ELR (cell line): ENCODE measurements around the gene ALPG.
"Not testable (repeated sequence)": the region's sequence is repeated elsewhere in the genome, so short reads cannot be mapped to it uniquely, and the experiment has no call there.

ENCODE experiments used
- DNase-seq: peaks from one replicate; pipeline ENCODE4 v3.0.0-alpha.2; 2015; ENCODE audit warnings: low read depth

ALPG gene

DNA sequence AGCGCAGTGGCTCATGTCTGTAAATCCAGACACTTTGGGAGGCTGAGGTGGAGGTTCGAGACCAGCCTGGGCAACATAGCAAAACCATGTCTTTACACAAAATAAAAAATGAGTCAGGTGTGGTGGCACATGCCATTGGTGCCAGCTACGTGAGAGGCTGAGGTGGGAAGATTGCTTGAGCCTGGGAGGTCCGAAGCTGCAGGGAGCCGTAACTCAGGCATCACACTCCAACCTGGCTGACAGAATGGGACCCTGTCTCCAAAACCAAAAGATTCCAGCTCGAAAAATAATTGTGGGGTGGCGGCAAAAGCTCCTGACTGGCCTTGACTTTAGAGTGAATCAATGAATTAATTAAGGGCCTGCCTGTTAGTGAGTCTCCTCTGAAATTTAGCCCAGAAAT lies 29.3 kb upstream of the ALPG start:
- DNase-seq, result no peak

DNA sequence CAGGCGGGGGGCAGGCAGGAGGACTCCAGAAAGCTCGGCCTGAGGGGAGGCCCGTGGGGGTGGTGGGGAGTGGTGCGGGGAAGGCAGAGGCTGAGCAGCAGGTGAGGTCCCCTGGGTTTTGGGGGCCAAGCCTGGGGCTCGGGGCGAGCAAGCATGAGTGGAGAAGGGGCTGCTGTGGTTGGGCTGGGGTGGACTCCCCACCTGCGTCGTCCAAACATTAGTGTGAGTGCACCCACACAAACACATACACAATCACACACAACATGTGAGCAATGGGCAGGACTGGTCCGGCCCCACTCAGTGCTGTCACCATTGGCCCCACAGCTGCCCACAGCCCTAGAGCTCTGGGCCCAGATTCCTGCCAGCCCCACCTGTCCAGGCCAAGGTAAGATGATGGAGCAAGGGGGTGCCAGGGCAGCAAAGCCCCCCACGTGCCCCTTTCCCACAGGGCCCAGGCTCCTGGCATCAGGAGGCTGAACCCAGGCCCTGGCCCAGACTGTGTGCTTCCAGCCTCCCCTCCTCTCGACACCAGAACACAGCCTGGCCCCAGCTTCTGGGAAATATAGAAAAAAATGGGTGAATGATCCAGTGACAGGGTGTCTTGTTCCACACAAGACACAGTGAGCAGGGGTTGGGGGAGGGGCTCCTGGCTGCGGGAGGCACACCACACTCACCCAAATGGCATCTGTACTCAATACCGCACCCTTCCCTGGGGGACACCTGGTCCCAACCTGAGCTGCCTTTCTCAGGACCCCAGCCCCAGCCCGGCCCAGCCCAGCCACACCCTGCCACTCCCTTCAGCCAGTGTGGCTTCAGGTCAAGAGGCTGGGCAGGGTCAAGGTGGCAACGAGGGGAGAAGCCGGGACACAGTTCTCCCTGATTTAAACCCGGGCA lies 28.6 kb upstream of the ALPG start:
- DNase-seq, result no peak

GRCh38 chr2:232378735-232379151 lies 27.9 kb upstream of the ALPG start, which contains the start of gene ALPP:
ALPP (plus strand) TSS chr2:232378751; CDS start chr2:232378803, 52 bp downstream.
- DNase-seq, result not testable (repeated sequence)

- not testable (repeated sequence) for DNase-seq
Observed at GRCh38 chr2:232379610-232380590, 26.7 kb upstream of the ALPG start.

GRCh38 chr2:232381204-232382031 lies 25.2 kb upstream of the ALPG start:
- DNase-seq, result not testable (repeated sequence)

DNA sequence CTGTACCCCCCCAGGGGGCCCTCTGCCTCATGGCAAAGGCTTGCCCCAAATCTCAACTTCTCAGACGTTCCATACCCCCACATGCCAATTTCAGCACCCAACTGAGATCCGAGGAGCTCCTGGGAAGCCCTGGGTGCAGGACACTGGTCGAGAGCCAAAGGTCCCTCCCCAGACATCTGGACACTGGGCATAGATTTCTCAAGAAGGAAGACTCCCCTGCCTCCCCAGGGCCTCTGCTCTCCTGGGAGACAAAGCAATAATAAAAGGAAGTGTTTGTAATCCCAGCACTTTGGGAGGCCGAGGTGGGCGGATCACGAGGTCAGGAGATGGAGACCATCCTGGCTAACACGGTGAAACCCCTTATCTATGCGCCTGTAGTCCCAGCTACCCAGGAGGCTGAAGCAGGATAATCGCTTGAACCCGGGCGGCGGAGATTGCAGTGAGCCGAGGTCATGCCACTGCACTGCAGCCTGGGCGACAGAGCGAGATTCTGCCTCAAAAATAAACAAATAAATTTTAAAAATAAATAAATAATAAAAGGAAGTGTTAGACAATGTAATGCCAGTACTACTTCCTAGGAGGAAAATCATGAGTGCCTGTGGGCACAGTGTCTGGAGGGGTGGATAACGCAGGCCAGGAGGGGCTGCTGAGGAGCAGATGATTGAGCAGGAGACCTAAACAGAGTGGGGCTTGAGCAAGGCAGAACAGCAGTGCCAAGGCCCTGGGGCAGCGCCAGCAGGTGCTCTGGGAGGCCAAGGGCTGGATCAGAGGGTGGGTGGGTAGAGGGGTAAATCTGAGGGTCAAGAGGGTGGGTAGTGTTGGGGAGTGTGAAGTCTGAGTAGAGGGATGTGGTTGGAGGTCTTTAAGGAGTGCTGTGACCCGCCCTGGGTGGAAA lies 24.1 kb upstream of the ALPG start:
- DNase-seq, result no peak

DNA sequence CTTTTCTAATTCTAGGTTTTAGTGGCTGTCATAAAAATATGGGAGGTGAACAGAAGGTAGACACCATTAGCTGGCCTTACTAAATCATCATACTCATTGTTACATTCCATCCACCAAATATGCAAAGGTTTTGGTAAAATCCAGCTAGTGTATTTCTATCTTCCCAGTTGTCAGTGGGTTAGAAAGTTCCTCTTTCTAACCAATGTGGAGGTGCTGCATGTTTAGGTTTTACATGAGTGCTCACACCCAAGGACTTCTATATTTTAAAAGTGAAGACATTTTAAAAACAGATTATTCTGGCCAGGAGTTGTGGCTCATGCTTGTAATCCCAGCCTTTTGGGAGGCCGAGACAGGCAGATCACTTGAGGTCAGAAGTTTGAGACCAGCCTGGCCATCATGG lies 22.2 kb upstream of the ALPG start:
- DNase-seq, result no peak

DNA sequence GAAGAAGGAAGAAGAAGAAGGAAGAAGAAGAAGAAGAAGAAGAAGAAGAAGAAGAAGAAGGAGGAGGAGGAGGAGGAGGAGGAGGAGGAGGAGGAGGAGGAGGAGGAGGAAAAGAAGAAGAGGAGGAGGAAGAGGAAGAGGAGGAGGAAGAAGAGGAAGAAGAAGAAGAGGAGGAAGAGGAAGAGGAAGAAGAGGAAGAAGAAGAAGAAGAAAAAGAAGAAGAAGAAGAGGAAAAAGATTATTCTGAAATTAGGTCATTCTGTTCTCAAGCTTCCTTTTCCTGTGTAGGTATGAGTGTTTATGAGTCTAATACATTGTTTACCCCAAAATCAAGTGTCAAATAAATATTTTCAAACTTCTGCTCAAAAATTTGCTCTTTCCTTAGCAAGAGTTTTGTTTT lies 21.6 kb upstream of the ALPG start:
- not testable (repeated sequence) for DNase-seq

- DNase-seq, result peak; percentile 75
Observed at GRCh38 chr2:232385660-232386489, 20.8 kb upstream of the ALPG start.

GRCh38 chr2:232386490-232386739 lies 20.2 kb upstream of the ALPG start:
- DNase-seq, result no peak

DNA sequence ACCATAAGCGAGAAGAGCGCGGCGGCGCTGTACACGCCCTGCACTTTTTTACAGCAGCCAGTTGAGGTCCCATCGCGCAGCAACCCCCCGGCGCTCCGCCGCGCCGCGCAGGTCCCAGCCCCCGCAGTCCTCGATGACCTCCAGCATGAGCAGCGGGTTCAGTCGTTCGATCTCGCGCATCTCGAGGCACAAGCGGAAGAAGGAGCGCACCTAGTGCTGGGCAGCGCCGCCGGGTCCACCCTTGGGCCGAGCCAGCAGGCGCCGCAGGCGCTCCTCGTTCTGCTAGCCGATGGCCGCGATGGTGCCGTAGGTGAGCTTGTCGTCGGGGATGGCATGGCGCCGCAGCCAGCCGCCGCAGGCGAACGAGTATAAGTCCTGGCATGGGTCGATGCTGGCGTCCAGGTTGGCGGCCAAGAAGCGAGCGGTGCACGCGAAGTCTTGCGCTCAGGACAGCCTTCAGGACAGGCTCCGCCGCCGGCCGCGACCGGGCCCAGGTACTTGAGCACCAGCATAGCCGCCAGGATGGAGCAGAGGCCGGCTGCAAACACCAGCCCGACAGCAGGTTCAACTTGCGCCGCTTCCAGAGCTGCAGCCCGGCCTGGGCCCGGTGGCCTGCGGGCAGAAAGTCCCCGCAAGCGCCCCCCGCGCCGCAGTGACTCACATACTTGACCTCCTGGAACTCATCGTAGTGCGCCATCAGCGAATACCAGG lies 19.7 kb upstream of the ALPG start:
- no peak for DNase-seq

- no peak for DNase-seq
Observed at GRCh38 chr2:232387451-232388171, 19.0 kb upstream of the ALPG start.

DNA sequence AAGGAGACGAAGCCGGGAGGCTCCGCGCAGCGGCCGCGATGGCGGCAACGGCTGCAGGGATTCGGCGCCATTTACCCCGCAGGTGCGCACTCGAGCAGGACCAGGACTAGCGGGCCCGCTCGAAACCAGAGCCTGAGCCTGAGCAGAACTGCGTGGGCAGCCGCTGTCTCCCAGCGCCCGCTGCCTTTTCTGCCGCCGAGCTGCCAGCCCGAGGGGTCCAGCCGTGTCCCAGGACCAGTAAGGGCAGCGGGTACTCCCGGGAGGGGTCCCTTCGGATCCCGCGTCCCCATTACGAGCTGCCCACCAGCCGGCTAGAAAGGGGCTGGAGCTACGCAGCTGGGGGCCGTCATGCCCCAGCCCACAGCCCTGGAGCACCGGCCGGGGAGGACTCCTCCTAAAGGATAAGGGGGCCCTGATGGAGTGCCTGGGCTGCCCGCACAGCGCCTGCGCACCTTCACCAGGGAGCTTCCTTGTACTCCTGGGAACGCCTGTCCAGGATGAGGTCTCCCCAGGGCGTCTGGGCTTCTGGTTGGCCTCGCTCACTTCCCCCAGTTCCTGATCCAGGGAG lies 18.2 kb upstream of the ALPG start:
- DNase-seq, result no peak

GRCh38 chr2:232389327-232389726 lies 17.3 kb upstream of the ALPG start:
- DNase-seq, result peak; percentile 45

DNA sequence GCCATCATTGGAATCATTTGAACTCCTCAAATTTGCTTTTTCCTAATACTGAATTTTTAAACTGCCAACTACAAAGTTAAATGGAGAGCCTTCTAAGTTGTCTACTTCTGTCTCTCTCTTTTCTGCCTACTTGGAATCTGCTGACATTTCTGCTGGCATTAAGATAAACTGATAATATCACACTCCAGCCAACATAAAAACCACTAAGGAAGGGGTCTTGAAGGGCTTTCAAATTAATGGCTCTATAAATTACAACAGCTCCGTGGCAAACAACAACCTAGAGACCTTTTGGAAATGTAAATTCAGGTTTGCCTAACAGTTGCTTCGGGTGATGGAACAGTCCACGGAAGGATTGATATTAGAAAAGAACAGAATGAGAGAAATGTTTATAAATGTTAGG lies 16.0 kb upstream of the ALPG start:
- no peak for DNase-seq

DNA sequence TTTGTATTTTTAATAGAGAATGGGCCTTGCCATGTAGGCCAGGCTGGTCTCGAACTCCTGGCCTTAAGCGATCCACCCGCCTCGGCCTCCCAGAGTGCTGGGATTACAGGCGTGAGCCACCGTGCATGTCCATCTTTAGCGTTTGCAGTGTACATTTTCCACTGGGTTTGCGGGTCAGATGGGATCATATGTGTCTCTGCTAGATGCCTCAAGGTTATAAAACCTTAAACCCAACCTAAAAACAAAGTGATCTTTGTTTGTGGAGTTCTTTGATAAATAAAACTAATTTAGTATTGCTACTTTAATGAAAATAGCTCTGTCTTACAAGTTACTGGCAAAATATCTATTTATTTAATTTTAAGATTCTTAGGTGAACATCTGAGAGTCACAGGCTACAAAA lies 13.1 kb upstream of the ALPG start:
- DNase-seq, result no peak

DNA sequence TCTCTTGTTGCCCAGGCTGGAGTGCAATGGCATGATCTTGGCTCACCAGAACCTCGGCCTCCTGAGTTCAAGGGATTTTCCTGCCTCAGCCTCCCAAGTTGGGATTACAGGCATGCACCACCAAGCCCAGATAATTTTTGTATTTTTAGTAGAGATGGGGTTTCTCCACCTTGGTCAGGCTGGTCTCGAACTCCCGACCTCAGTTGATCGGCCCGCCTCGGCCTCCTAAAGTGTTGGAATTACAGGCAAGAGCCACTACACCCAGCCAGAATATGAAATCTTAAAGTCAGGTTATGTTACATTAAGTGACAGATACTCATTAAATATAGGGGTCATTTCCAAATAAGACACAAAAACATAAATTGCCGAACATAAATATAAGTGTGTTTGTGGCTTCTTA lies 12.2 kb upstream of the ALPG start:
- not testable (repeated sequence) for DNase-seq

DNA sequence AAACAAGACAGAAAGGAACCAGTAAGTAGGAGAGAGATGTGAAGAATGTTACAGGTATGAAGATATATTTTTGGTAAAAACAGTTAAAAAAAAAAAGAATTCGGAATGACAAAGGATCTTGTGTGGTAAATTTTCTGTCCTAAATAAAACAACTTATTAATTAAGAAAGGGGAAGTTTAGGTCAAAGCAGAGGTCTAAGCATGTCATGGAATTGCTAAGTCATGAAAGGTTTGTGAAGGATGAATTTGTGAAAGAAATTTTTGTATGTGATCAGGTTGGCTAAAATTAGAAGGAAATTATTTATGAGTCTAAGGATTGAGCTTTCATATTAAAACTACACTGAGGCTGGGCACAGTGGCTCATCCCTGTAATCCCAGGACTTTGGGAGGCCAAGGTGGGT lies 11.1 kb upstream of the ALPG start:
- DNase-seq, result no peak
